LNCaP clone FGC (cell line): ENCODE results near the gene ARID1A.
"Not testable (repeated sequence)": the region's sequence is repeated elsewhere in the genome, so short reads cannot be mapped to it uniquely, and the experiment has no call there.

Experiments used
- DNase-seq: peaks from one replicate; pipeline ENCODE4 v3.0.0-alpha.2; 2011; ENCODE audit warnings: low read depth
- H3K4me3 ChIP-seq: 2 replicates; pipeline ENCODE4 v1.5.1; 2011; ENCODE audit warnings: mild to moderate bottlenecking, low read depth, low read length, control low read depth
- TF ChIP-seq, protein P1 (sequence below): IDR thresholded peaks from 2 replicates; pipeline ENCODE4 v1.5.1; 2012; ENCODE audit warnings: mild to moderate bottlenecking; ENCODE audit not compliant: control insufficient read depth, insufficient read depth; ENCODE audit errors: extremely low read depth

ARID1A gene

DNA sequence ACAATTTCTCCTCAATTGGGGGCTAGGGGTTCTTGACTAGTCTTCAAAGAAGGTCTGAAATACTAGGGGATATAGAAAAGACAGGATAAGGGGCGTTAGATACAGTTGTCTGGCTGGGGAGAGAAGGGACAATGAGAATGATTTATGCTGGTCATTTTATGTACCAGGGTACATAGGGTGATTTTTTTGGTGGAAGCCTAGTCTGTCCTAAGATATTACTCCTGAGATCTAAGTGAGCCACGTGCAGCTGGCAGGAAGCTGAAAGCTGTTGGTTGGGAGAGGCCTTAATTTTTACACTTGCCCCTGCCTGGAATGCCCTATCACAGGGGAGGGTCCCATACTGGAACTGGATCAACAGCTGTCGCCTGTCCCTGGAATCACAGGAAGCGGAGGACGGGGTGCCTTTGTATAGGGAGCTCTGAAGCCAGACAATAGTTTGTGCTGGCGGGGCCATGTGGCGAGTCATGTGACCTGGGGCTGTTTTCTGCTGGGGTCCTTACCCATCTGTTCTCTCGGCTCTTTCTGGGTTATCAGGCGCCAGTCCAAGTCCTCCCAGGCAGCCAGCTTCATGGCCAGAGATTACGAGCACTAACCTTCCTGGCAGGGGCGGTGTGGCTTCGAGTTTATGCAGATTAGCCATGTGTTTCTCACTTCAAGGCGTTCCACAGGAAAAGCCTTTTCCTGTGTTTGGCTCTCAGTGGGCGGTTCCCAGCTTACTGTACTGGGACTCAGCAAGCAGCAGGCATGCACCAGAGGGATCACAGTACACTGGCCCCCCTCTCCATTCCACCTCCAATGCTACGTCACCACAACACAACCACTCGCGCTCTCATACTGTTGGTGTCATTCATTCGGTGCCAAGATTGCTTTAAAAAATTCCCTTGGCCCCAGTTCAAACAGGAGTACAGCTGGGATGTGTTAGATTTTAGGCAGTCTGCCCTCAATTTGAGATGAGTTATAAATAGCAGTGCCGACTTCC is 27.5 kb downstream of the ARID1A start:
- TF ChIP-seq, protein P1, sequence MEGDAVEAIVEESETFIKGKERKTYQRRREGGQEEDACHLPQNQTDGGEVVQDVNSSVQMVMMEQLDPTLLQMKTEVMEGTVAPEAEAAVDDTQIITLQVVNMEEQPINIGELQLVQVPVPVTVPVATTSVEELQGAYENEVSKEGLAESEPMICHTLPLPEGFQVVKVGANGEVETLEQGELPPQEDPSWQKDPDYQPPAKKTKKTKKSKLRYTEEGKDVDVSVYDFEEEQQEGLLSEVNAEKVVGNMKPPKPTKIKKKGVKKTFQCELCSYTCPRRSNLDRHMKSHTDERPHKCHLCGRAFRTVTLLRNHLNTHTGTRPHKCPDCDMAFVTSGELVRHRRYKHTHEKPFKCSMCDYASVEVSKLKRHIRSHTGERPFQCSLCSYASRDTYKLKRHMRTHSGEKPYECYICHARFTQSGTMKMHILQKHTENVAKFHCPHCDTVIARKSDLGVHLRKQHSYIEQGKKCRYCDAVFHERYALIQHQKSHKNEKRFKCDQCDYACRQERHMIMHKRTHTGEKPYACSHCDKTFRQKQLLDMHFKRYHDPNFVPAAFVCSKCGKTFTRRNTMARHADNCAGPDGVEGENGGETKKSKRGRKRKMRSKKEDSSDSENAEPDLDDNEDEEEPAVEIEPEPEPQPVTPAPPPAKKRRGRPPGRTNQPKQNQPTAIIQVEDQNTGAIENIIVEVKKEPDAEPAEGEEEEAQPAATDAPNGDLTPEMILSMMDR = no peak
- no peak overlapping the region for H3K4me3 ChIP-seq
- peak; percentile 58 for DNase-seq

DNA sequence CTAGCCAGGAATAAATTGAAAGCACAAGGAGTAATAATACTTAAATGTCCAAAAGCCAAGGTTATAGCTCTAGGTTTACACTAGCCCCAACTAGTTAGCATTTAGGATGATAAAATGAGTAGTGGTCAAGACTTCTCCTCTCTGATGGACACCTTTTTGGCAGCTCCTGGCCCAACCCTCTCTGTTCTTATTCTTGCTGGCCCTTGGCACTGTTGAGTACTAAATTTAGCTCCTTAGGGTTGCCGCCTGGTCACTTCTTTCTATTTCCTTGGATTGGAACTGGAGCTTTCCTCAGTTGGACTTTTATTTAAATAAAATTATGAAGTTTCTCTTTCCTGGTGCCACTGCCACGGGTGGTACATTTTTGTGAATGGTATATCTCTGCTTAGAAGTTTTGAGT is 28.3 kb downstream of the ARID1A start:
- DNase-seq = no peak
- H3K4me3 ChIP-seq = no peak overlapping the region
- TF ChIP-seq, protein P1 = no peak

DNA sequence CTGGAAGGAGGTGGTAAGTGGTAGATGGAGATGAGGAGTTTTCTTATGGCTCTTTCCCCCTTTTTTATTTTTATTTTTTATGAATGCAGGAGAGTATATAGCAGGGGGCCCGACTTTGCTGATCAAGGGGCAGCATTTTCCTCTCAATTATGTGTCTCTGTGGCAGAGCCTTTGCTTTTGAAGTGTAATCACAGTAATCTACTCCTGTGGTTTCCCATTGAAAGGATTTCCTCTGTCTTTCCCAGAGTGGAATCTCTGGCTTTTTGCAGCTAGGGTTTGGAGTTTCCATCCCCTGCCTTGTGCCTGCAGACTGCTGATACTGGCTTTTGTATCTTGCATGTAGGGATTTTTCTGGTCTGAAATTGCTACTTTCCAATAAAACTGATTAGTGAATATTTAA is 29.1 kb downstream of the ARID1A start:
- H3K4me3 ChIP-seq = no peak overlapping the region
- TF ChIP-seq, protein P1 = no peak
- DNase-seq = no peak

DNA sequence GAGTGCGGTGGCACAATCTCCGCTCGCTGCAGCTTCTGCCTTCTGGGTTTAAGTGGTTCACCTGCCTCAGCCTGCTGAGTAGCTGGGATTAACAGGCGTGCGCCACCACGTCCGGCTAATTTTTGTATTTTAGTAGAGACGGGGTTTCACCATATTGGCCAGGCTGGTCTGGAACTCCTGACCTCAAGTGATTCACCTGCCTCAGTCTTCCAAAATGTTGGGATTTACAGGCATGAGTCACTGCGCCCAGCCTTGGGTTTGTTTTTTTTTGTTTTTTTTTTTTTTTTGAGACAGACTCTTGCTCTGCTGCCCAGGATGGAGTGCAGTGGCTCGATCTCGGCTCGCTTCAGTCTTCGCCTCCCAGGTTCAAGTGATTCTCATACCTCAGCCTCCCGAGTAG is 30.1 kb downstream of the ARID1A start:
- DNase-seq, H3K4me3 ChIP-seq: not testable (repeated sequence)

DNA sequence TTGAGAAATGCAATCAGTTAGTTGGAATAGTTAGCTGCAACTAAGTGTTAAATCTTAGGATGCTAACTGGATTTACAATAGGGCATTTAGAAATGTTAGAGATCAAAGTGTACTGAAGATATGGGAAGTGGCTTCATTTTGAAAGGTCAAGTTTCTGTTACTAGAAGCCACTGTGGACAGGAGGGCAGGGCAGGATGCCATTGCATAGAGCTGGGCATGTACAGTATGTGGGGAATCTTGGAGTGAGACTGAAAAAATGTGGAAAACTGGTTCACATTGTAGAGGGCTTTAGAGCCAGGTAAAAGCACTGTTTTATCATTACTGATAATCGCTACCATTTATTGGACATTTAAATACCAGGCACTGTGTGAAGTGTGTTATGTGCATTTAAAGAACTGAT is 31.0 kb downstream of the ARID1A start:
- no peak overlapping the region for H3K4me3 ChIP-seq
- TF ChIP-seq, protein P1 = no peak
- no peak for DNase-seq

DNA sequence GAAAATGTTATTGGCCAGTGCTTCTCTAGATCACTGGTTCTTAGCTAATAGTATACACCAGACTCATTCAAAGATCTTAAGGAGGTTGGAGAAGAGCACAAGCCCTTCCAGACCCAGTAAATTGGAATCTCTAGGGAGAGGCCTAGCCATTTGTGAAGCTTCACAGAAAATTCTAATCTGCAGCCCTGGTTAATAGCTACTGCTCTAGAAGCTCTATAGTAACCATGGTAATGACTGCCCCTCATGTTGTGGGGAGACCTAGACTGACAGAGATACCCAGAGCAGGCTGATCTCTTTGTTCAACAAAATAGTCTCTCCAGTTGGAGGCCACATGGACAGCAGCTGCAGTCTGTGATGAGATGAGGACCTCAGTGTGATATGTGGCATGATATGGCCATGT is 31.7 kb downstream of the ARID1A start:
- no peak for DNase-seq
- TF ChIP-seq, protein P1 = no peak
- peak overlapping the region; percentile 34 for H3K4me3 ChIP-seq

DNA sequence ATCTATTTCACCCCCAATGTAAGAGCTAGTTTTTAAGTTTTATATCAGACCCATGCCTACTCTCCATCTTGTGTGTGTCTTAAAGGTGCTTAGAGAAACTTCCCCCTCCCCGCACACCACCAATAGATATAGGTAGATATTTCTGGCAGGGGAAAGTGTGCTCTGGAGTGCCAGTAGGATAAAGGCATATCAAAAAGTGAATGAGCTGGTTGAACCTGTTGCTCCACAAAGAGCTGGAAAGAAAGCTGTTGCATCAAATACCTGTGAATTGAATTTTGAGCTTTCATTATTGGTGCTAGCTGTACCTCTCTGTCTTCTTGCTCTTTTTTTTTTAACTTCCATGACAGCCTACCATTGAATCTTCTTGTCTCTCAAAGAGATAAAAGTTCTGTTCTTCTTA is 32.8 kb downstream of the ARID1A start:
- peak; percentile 90 for DNase-seq
- peak overlapping the region; percentile 34 for H3K4me3 ChIP-seq
- TF ChIP-seq, protein P1 = no peak
